GM18870 (cell line): ENCODE data around the gene KMO.

Experiments
- ATAC-seq: cut with Tn5 transposase; IDR thresholded peaks from one replicate; pipeline ENCODE4 v1.9.1; 2021; ENCODE audit warnings: moderate library complexity; ENCODE audit not compliant: unreplicated experiment

Gene KMO

DNA sequence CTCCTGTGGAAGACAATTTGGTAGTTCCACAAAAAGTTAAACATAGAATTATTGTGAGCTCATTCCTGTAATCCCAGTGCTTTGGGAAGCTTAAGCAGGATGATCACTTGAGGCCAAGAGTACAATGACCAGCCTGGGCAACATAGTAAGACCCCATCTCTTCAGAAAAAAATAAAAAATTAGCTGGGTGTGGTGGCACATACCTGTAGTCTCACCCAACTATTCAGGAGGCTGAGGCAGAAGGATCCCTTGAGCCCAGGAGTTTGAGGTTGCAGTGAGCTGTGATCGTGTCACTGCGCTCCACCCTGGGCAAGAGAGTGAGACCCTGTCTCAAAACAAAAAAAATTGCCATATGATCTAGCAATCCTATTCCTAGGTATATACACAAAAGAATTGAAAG is 112.1 kb downstream of the KMO start:
- ATAC-seq = no peak

DNA sequence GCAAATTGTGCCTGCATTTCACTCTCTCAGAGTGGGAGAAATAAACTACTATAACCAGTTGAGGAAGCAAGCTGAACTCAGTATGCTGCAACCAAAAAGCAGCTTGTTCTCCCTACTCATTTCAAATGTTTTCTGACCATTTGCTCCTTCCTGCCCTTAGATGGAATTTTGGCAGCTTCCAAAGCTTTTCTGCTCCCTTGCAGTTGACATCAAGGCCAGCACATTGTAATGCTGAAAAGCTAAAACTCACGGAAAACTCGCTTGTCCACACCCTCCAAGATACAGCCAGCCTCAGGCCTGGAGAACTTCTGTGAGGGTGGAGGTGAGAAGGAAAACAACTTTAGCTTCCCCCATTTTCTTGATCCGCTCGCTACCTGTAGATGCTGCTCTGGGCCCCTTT is 113.0 kb downstream of the KMO start:
- no peak for ATAC-seq
